ENCODE results near the gene ACAT2. TPM values are rescaled to one million over a fixed set of nuclear protein-coding genes. Genes with fewer than 3 reads are reported as not detected.

ACAT2 gene
- total and polyA plus RNA-seq, 5 donors: 4.7 to 7.9 (median 5.4) TPM

- DNase-seq (peak in 1 of 3 donors; percentile 18), ATAC-seq (no peak)
- no peak overlapping the region for H3K4me3 ChIP-seq (ENCODE audit: low read length)
- H3K27ac ChIP-seq (ENCODE audit: low read length): no peak overlapping the region
- no peaks in the 10 kb centered on the region for H3K27me3 ChIP-seq (ENCODE audit: control insufficient read depth, insufficient read depth)
- 88% methylated on average over 16 of the region's 16 CpGs for WGBS
- intact Hi-C loops (cut with DNase I): no loop called here
- no peaks in the 10 kb centered on the region for H3K4me1 ChIP-seq (ENCODE audit: control insufficient read depth, insufficient read depth, low read length)
- no peaks in the 10 kb centered on the region for H3K9me3 ChIP-seq (ENCODE audit: control insufficient read depth, low read length)
Measured at GRCh38 chr6:159826968-159827647, 65.3 kb downstream of the ACAT2 start.

GRCh38 chr6:159828074-159828473 is 66.2 kb downstream of the ACAT2 start:
- Histone ChIP-seq H3K9me3 (ENCODE audit: control insufficient read depth, low read length) (no peaks in the 10 kb centered on the region), H3K27ac (ENCODE audit: low read length) (no peak overlapping the region), H3K27me3 (ENCODE audit: control insufficient read depth, insufficient read depth) (no peaks in the 10 kb centered on the region), H3K4me1 (ENCODE audit: control insufficient read depth, insufficient read depth, low read length) (no peaks in the 10 kb centered on the region), H3K4me3 (ENCODE audit: low read length) (no peak overlapping the region)
- intact Hi-C loops (cut with DNase I): no loop called here
- peak in 1 of 3 donors; percentile 18 for DNase-seq
- no peak for ATAC-seq
- WGBS: 55% methylated on average over 7 of the region's 7 CpGs

Other genes starting within 250 kb of the ACAT2 start
- 100 to 1,000 TPM; 542 to 606 (median 589) TPM for gene SOD2, start 68.8 kb upstream of the ACAT2 start, total RNA-seq
- 341 TPM for gene SOD2, start 68.8 kb upstream of the ACAT2 start, polyA plus RNA-seq
- gene WTAP, start 34.5 kb upstream of the ACAT2 start, total RNA-seq: 10 to 100 TPM; 52.0 to 61.0 (median 56.5) TPM
- gene WTAP, start 34.5 kb upstream of the ACAT2 start, polyA plus RNA-seq: 46.1 TPM
- 100 to 1,000 TPM; 134 to 161 (median 145) TPM for gene TCP1, start 27.6 kb downstream of the ACAT2 start, total RNA-seq
- gene TCP1, start 27.6 kb downstream of the ACAT2 start, polyA plus RNA-seq: 123 TPM
- 10 to 100 TPM; 56.7 to 67.7 (median 63.5) TPM for gene MRPL18, start 28.4 kb downstream of the ACAT2 start, total RNA-seq
- 107 TPM for gene MRPL18, start 28.4 kb downstream of the ACAT2 start, polyA plus RNA-seq
- gene PNLDC1, start 38.2 kb downstream of the ACAT2 start, total RNA-seq: under 1 TPM in 2 of 4 donors, not detected in 2; 0.24 to 0.31 TPM
- gene PNLDC1, start 38.2 kb downstream of the ACAT2 start, polyA plus RNA-seq: 0.43 TPM
- gene MAS1, start 128.9 kb downstream of the ACAT2 start, total RNA-seq: under 1 TPM in 2 of 4 donors, not detected in 2; 0.03 to 0.06 TPM
- gene MAS1, start 128.9 kb downstream of the ACAT2 start, polyA plus RNA-seq: 0.02 TPM
- 10 to 100 TPM; 41.4 to 48.9 (median 46.6) TPM for gene IGF2R, start 207.0 kb downstream of the ACAT2 start, total RNA-seq
- gene IGF2R, start 207.0 kb downstream of the ACAT2 start, polyA plus RNA-seq: 19.6 TPM

Data from right cardiac atrium (tissue), 5 donors.